ENCODE measurements around the gene CYBA.

CYBA gene

GRCh38 chr16:88631384-88631783 is 19.5 kb downstream of the CYBA start:
- DNase-seq (ENCODE audit: extremely low read depth, insufficient read length) = no peak
- H3K27me3 ChIP-seq (replicated peaks; ENCODE audit: control insufficient read depth, insufficient read depth, low read length) = no peaks in the 10 kb centered on the region
- TF ChIP-seq CTCF (IDR thresholded peaks at IDR 0.05; ENCODE audit: insufficient read depth, low read length, poor library complexity, severe bottlenecking) = no peak
- H3K4me3 ChIP-seq (replicated peaks; ENCODE audit: low read depth, low read length) = no peak overlapping the region
- H3K36me3 ChIP-seq (ENCODE audit: control insufficient read depth, insufficient read depth, low read length) = peaks cover 23% of the 10 kb centered on the region

GRCh38 chr16:88630941-88631340 is 19.9 kb downstream of the CYBA start:
- H3K36me3 ChIP-seq (ENCODE audit: control insufficient read depth, insufficient read depth, low read length) = peaks cover 23% of the 10 kb centered on the region
- no peak for TF ChIP-seq CTCF (IDR thresholded peaks at IDR 0.05; ENCODE audit: insufficient read depth, low read length, poor library complexity, severe bottlenecking)

GRCh38 chr16:88630433-88630832 is 20.4 kb downstream of the CYBA start:
- peaks cover 23% of the 10 kb centered on the region for H3K36me3 ChIP-seq (ENCODE audit: control insufficient read depth, insufficient read depth, low read length)
- DNase-seq (ENCODE audit: extremely low read depth, insufficient read length) = no peak
- no peaks in the 10 kb centered on the region for H3K27me3 ChIP-seq (replicated peaks; ENCODE audit: control insufficient read depth, insufficient read depth, low read length)
- no peak overlapping the region for H3K4me3 ChIP-seq (replicated peaks; ENCODE audit: low read depth, low read length)
- TF ChIP-seq CTCF (IDR thresholded peaks at IDR 0.05; ENCODE audit: insufficient read depth, low read length, poor library complexity, severe bottlenecking) = no peak

More at GRCh38 chr16:88630941-88631340, 19.9 kb downstream of the CYBA start:
- DNase-seq (ENCODE audit: extremely low read depth, insufficient read length) = no peak
- Histone ChIP-seq H3K4me3 (replicated peaks; ENCODE audit: low read depth, low read length) (no peak overlapping the region), H3K27me3 (replicated peaks; ENCODE audit: control insufficient read depth, insufficient read depth, low read length) (no peaks in the 10 kb centered on the region)

- Histone ChIP-seq H3K4me3 (replicated peaks; ENCODE audit: low read depth, low read length) (no peak overlapping the region), H3K27me3 (replicated peaks; ENCODE audit: control insufficient read depth, insufficient read depth, low read length) (no peaks in the 10 kb centered on the region), H3K36me3 (ENCODE audit: control insufficient read depth, insufficient read depth, low read length) (peaks cover 27% of the 10 kb centered on the region)
- no peak for DNase-seq (ENCODE audit: extremely low read depth, insufficient read length)
- no peak for TF ChIP-seq CTCF (IDR thresholded peaks at IDR 0.05; ENCODE audit: insufficient read depth, low read length, poor library complexity, severe bottlenecking)
These were observed 21.0 kb downstream of the CYBA start for GRCh38 chr16:88629835-88630234.

GRCh38 chr16:88628512-88628974 is 22.3 kb downstream of the CYBA start:
- H3K4me3 ChIP-seq (replicated peaks; ENCODE audit: low read depth, low read length) = no peak overlapping the region
- no peak for DNase-seq (ENCODE audit: extremely low read depth, insufficient read length)
- peak; percentile 39 for TF ChIP-seq CTCF (IDR thresholded peaks at IDR 0.05; ENCODE audit: insufficient read depth, low read length, poor library complexity, severe bottlenecking)
- H3K36me3 ChIP-seq (ENCODE audit: control insufficient read depth, insufficient read depth, low read length) = peaks cover 35% of the 10 kb centered on the region
- no peaks in the 10 kb centered on the region for H3K27me3 ChIP-seq (replicated peaks; ENCODE audit: control insufficient read depth, insufficient read depth, low read length)
